GM23338 (cell line): Measurements from ENCODE around the gene TINCR.

Experiments used
- CREB1 ChIP-seq: fragments of 250-450 bp; sonication (Bioruptor Pico); IDR thresholded peaks from 2 replicates; pipeline ENCODE4 v1.5.0; 2020; ENCODE audit warnings: low read depth, mild to moderate bottlenecking, moderate library complexity
- EZH2 ChIP-seq: fragments of 200-600 bp; sonication (generic); IDR thresholded peaks from one replicate; pipeline ENCODE4 v1.8.0; 2017; ENCODE audit warnings: antibody characterized with exemption, mild to moderate bottlenecking, low read depth; ENCODE audit not compliant: unreplicated experiment
- EZH2phosphoT487 ChIP-seq: fragments of 200-600 bp; sonication (generic); IDR thresholded peaks from one replicate; pipeline ENCODE4 v1.8.1; 2018; ENCODE audit warnings: antibody characterized with exemption; ENCODE audit not compliant: unreplicated experiment
- JUNB ChIP-seq: IDR thresholded peaks from one replicate; pipeline ENCODE4 v1.6.1; 2016; ENCODE audit warnings: antibody characterized with exemption; ENCODE audit not compliant: unreplicated experiment
- NANOG ChIP-seq: IDR thresholded peaks from 2 replicates; pipeline ENCODE4 v1.6.1; 2016; ENCODE audit warnings: antibody characterized with exemption, borderline replicate concordance
- POLR2AphosphoS5 ChIP-seq: IDR thresholded peaks from 2 replicates; pipeline ENCODE4 v1.6.1; 2016; ENCODE audit warnings: antibody characterized with exemption, low read depth
- STAT1 ChIP-seq: IDR thresholded peaks from one replicate; pipeline ENCODE4 v1.6.1; 2016; ENCODE audit warnings: antibody characterized with exemption; ENCODE audit not compliant: unreplicated experiment
- ZNF114 ChIP-seq: fragments of 250-450 bp; sonication (Bioruptor Pico); IDR thresholded peaks from 2 replicates; pipeline ENCODE4 v1.5.0; 2020; ENCODE audit warnings: mild to moderate bottlenecking, moderate library complexity
- ZNF331 ChIP-seq: fragments of 250-450 bp; sonication (Bioruptor Pico); IDR thresholded peaks from 2 replicates; pipeline ENCODE4 v1.5.0; 2020; ENCODE audit warnings: low read depth, mild to moderate bottlenecking, moderate library complexity
- TF ChIP-seq, protein P1 (sequence below), 2 experiments: fragments of 200-600 bp in 1 of 2; sonication (generic) in 1 of 2; conservative IDR thresholded peaks; 2 replicates each; pipeline versions ENCODE4 v1.5.1 to v1.6.1; 2016 to 2017; ENCODE audit warnings: antibody characterized with exemption in 2 of 2, low read depth in 2 of 2, mild to moderate bottlenecking in 2 of 2, moderate library complexity in 1 of 2
- TF ChIP-seq, protein P2 (sequence below): IDR thresholded peaks from one replicate; pipeline ENCODE4 v1.6.1; 2018; ENCODE audit warnings: antibody characterized with exemption; ENCODE audit not compliant: unreplicated experiment
- TF ChIP-seq, protein P3 (sequence below): fragments of 250-450 bp; sonication (Bioruptor Pico); IDR thresholded peaks from 2 replicates; pipeline ENCODE4 v1.5.0; 2020; ENCODE audit warnings: mild to moderate bottlenecking, moderate library complexity

GRCh38 chr19:5540208-5540607, 27.5 kb downstream of the TINCR start:
- TF ChIP-seq, protein P1, sequence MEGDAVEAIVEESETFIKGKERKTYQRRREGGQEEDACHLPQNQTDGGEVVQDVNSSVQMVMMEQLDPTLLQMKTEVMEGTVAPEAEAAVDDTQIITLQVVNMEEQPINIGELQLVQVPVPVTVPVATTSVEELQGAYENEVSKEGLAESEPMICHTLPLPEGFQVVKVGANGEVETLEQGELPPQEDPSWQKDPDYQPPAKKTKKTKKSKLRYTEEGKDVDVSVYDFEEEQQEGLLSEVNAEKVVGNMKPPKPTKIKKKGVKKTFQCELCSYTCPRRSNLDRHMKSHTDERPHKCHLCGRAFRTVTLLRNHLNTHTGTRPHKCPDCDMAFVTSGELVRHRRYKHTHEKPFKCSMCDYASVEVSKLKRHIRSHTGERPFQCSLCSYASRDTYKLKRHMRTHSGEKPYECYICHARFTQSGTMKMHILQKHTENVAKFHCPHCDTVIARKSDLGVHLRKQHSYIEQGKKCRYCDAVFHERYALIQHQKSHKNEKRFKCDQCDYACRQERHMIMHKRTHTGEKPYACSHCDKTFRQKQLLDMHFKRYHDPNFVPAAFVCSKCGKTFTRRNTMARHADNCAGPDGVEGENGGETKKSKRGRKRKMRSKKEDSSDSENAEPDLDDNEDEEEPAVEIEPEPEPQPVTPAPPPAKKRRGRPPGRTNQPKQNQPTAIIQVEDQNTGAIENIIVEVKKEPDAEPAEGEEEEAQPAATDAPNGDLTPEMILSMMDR (conservative IDR thresholded peaks at IDR 0.05; ENCODE audit: low read depth in 2 of 2) = no peak
- TF ChIP-seq EZH2 = no peak
- no peak for TF ChIP-seq POLR2AphosphoS5
- TF ChIP-seq NANOG = no peak
- TF ChIP-seq EZH2phosphoT487 = no peak
- TF ChIP-seq, protein P2, sequence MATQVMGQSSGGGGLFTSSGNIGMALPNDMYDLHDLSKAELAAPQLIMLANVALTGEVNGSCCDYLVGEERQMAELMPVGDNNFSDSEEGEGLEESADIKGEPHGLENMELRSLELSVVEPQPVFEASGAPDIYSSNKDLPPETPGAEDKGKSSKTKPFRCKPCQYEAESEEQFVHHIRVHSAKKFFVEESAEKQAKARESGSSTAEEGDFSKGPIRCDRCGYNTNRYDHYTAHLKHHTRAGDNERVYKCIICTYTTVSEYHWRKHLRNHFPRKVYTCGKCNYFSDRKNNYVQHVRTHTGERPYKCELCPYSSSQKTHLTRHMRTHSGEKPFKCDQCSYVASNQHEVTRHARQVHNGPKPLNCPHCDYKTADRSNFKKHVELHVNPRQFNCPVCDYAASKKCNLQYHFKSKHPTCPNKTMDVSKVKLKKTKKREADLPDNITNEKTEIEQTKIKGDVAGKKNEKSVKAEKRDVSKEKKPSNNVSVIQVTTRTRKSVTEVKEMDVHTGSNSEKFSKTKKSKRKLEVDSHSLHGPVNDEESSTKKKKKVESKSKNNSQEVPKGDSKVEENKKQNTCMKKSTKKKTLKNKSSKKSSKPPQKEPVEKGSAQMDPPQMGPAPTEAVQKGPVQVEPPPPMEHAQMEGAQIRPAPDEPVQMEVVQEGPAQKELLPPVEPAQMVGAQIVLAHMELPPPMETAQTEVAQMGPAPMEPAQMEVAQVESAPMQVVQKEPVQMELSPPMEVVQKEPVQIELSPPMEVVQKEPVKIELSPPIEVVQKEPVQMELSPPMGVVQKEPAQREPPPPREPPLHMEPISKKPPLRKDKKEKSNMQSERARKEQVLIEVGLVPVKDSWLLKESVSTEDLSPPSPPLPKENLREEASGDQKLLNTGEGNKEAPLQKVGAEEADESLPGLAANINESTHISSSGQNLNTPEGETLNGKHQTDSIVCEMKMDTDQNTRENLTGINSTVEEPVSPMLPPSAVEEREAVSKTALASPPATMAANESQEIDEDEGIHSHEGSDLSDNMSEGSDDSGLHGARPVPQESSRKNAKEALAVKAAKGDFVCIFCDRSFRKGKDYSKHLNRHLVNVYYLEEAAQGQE = no peak
- TF ChIP-seq, protein P3, sequence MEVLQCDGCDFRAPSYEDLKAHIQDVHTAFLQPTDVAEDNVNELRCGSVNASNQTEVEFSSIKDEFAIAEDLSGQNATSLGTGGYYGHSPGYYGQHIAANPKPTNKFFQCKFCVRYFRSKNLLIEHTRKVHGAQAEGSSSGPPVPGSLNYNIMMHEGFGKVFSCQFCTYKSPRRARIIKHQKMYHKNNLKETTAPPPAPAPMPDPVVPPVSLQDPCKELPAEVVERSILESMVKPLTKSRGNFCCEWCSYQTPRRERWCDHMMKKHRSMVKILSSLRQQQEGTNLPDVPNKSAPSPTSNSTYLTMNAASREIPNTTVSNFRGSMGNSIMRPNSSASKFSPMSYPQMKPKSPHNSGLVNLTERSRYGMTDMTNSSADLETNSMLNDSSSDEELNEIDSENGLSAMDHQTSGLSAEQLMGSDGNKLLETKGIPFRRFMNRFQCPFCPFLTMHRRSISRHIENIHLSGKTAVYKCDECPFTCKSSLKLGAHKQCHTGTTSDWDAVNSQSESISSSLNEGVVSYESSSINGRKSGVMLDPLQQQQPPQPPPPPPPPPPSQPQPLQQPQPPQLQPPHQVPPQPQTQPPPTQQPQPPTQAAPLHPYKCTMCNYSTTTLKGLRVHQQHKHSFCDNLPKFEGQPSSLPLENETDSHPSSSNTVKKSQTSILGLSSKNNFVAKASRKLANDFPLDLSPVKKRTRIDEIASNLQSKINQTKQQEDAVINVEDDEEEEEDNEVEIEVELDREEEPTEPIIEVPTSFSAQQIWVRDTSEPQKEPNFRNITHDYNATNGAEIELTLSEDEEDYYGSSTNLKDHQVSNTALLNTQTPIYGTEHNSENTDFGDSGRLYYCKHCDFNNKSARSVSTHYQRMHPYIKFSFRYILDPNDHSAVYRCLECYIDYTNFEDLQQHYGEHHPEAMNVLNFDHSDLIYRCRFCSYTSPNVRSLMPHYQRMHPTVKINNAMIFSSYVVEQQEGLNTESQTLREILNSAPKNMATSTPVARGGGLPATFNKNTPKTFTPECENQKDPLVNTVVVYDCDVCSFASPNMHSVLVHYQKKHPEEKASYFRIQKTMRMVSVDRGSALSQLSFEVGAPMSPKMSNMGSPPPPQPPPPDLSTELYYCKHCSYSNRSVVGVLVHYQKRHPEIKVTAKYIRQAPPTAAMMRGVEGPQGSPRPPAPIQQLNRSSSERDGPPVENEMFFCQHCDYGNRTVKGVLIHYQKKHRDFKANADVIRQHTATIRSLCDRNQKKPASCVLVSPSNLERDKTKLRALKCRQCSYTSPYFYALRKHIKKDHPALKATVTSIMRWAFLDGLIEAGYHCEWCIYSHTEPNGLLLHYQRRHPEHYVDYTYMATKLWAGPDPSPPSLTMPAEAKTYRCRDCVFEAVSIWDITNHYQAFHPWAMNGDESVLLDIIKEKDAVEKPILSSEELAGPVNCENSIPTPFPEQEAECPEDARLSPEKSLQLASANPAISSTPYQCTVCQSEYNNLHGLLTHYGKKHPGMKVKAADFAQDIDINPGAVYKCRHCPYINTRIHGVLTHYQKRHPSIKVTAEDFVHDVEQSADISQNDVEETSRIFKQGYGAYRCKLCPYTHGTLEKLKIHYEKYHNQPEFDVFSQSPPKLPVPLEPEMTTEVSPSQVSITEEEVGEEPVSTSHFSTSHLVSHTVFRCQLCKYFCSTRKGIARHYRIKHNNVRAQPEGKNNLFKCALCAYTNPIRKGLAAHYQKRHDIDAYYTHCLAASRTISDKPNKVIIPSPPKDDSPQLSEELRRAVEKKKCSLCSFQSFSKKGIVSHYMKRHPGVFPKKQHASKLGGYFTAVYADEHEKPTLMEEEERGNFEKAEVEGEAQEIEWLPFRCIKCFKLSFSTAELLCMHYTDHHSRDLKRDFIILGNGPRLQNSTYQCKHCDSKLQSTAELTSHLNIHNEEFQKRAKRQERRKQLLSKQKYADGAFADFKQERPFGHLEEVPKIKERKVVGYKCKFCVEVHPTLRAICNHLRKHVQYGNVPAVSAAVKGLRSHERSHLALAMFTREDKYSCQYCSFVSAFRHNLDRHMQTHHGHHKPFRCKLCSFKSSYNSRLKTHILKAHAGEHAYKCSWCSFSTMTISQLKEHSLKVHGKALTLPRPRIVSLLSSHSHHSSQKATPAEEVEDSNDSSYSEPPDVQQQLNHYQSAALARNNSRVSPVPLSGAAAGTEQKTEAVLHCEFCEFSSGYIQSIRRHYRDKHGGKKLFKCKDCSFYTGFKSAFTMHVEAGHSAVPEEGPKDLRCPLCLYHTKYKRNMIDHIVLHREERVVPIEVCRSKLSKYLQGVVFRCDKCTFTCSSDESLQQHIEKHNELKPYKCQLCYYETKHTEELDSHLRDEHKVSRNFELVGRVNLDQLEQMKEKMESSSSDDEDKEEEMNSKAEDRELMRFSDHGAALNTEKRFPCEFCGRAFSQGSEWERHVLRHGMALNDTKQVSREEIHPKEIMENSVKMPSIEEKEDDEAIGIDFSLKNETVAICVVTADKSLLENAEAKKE (CRISPR knock-in tag) = no peak
- TF ChIP-seq JUNB = no peak
- no peak for TF ChIP-seq CREB1
- TF ChIP-seq STAT1 = no peak
- TF ChIP-seq ZNF114 (CRISPR knock-in tag) = no peak
- no peak for TF ChIP-seq ZNF331 (CRISPR knock-in tag)
